Measurements from ENCODE around the gene UBC.
"Not testable (repeated sequence)": the region's sequence is repeated elsewhere in the genome, so short reads cannot be mapped to it uniquely, and the experiment has no call there.

Gene UBC

GRCh38 chr12:124919521-124920352 lies 5.3 kb upstream of the UBC start:
- no peak overlapping the region for H2AK5ac ChIP-seq (ENCODE audit: low read depth, low read length)
- no peak overlapping the region for H3K4ac ChIP-seq (ENCODE audit: low read length)
- no CpG with 5 or more reads among the region's 17 CpGs for WGBS, 2 donors (ENCODE audit: extremely low coverage in 2 of 2, insufficient read length in 2 of 2, insufficient replicate concordance in 1 of 2)
- no peak overlapping the region for H4K8ac ChIP-seq (ENCODE audit: low read depth, low read length)
- H3K4me1 ChIP-seq (ENCODE audit: control insufficient read depth in 2 of 2, insufficient read depth in 1 of 2, low read depth in 1 of 2, low read length in 2 of 2): peaks cover 31% of the 10 kb centered on the region in 2 donors
- no peak overlapping the region for H3K14ac ChIP-seq (ENCODE audit: low read length)
- no peak overlapping the region for H2BK15ac ChIP-seq (ENCODE audit: low read length)
- H2BK12ac ChIP-seq (ENCODE audit: low read length): no peak overlapping the region
- H3K27me3 ChIP-seq (ENCODE audit: control insufficient read depth in 3 of 3, insufficient read depth in 3 of 3, low read depth in 1 of 3, low read length in 3 of 3): no peaks in the 10 kb centered on the region
- H3K36me3 ChIP-seq (replicated peaks in 1 of 2; ENCODE audit: control insufficient read depth in 2 of 2, insufficient read depth in 2 of 2, low read length in 2 of 2): no peaks in the 10 kb centered on the region
- no peaks in the 10 kb centered on the region for H3K79me1 ChIP-seq (ENCODE audit: low read depth, low read length)
- peak overlapping the region; percentile 20 for H3K27ac ChIP-seq (replicated peaks; ENCODE audit: low read length)
- H2BK120ac ChIP-seq (ENCODE audit: low read depth, low read length): no peak overlapping the region
- peak overlapping the region; percentile 54 for H2AFZ ChIP-seq (ENCODE audit: low read length)
- H2BK5ac ChIP-seq (ENCODE audit: low read length): no peak overlapping the region
- H3K23ac ChIP-seq (ENCODE audit: low read depth, low read length, poor library complexity): no peak overlapping the region
- no peaks in the 10 kb centered on the region for H3K9me3 ChIP-seq (replicated peaks in 1 of 2; ENCODE audit: control insufficient read depth in 2 of 2, insufficient read depth in 1 of 2, low read depth in 1 of 2, low read length in 2 of 2)
- no peak for DNase-seq (ENCODE audit: low spot score)
- H3K9ac ChIP-seq (ENCODE audit: low read depth, low read length, poor library complexity): no peak overlapping the region
- no peak overlapping the region for H3K4me3 ChIP-seq (ENCODE audit: low read length in 2 of 2)
- no peak overlapping the region for H3K4me2 ChIP-seq (ENCODE audit: insufficient read depth, low read length, poor library complexity, severe bottlenecking)
- peak overlapping the region; percentile 22 for H3K18ac ChIP-seq (ENCODE audit: low read length)
- no peak overlapping the region for H4K91ac ChIP-seq (ENCODE audit: low read depth, low read length, poor library complexity)

GRCh38 chr12:124918622-124918988 lies 4.2 kb upstream of the UBC start:
- Histone ChIP-seq H2BK15ac (ENCODE audit: low read length) (peak overlapping the region; percentile 51), H2BK5ac (ENCODE audit: low read length) (peak overlapping the region; percentile 70), H3K4me1 (ENCODE audit: control insufficient read depth in 2 of 2, insufficient read depth in 1 of 2, low read depth in 1 of 2, low read length in 2 of 2) (peaks cover 29 to 31% of the 10 kb centered on the region in 2 donors)
- not testable (repeated sequence) for H3K9ac ChIP-seq (ENCODE audit: low read depth, low read length, poor library complexity); H3K14ac ChIP-seq (ENCODE audit: low read length); H3K4me2 ChIP-seq (ENCODE audit: insufficient read depth, low read length, poor library complexity, severe bottlenecking); H3K4me3 ChIP-seq (ENCODE audit: low read length in 2 of 2); H2BK120ac ChIP-seq (ENCODE audit: low read depth, low read length); H3K27me3 ChIP-seq (ENCODE audit: control insufficient read depth in 3 of 3, insufficient read depth in 3 of 3, low read depth in 1 of 3, low read length in 3 of 3); H2BK12ac ChIP-seq (ENCODE audit: low read length); DNase-seq (ENCODE audit: low spot score); H3K36me3 ChIP-seq (replicated peaks in 1 of 2; ENCODE audit: control insufficient read depth in 2 of 2, insufficient read depth in 2 of 2, low read length in 2 of 2); H3K9me3 ChIP-seq (replicated peaks in 1 of 2; ENCODE audit: control insufficient read depth in 2 of 2, insufficient read depth in 1 of 2, low read depth in 1 of 2, low read length in 2 of 2); H3K79me1 ChIP-seq (ENCODE audit: low read depth, low read length); H3K27ac ChIP-seq (replicated peaks; ENCODE audit: low read length); H2AK5ac ChIP-seq (ENCODE audit: low read depth, low read length); H3K4ac ChIP-seq (ENCODE audit: low read length); H4K91ac ChIP-seq (ENCODE audit: low read depth, low read length, poor library complexity); H3K18ac ChIP-seq (ENCODE audit: low read length); H3K23ac ChIP-seq (ENCODE audit: low read depth, low read length, poor library complexity); H4K8ac ChIP-seq (ENCODE audit: low read depth, low read length); H2AFZ ChIP-seq (ENCODE audit: low read length)
- WGBS, 2 donors (ENCODE audit: extremely low coverage in 2 of 2, insufficient read length in 2 of 2, insufficient replicate concordance in 1 of 2): no CpG with 5 or more reads among the region's 3 CpGs

- peaks cover 7% of the 10 kb centered on the region for H3K79me1 ChIP-seq (ENCODE audit: low read depth, low read length)
- H2AFZ ChIP-seq (ENCODE audit: low read length): peak overlapping the region; percentile 17
- peak overlapping the region; percentile 98 for H3K27ac ChIP-seq (replicated peaks; ENCODE audit: low read length)
- H3K9me3 ChIP-seq (replicated peaks in 1 of 2; ENCODE audit: control insufficient read depth in 2 of 2, insufficient read depth in 1 of 2, low read depth in 1 of 2, low read length in 2 of 2): no peaks in the 10 kb centered on the region
- no peak for DNase-seq (ENCODE audit: low spot score)
- no peak overlapping the region for H3K23ac ChIP-seq (ENCODE audit: low read depth, low read length, poor library complexity)
- H3K14ac ChIP-seq (ENCODE audit: low read length): no peak overlapping the region
- H2BK5ac ChIP-seq (ENCODE audit: low read length): peak overlapping the region; percentile 70
- peaks cover 4 to 11% of the 10 kb centered on the region in 2 donors for H3K36me3 ChIP-seq (replicated peaks in 1 of 2; ENCODE audit: control insufficient read depth in 2 of 2, insufficient read depth in 2 of 2, low read length in 2 of 2)
- H2BK15ac ChIP-seq (ENCODE audit: low read length): peak overlapping the region; percentile 51
- no peak overlapping the region for H2BK12ac ChIP-seq (ENCODE audit: low read length)
- no peak overlapping the region for H3K18ac ChIP-seq (ENCODE audit: low read length)
- H3K27me3 ChIP-seq (ENCODE audit: control insufficient read depth in 3 of 3, insufficient read depth in 3 of 3, low read depth in 1 of 3, low read length in 3 of 3): no peaks in the 10 kb centered on the region
- no peak overlapping the region for H3K9ac ChIP-seq (ENCODE audit: low read depth, low read length, poor library complexity)
- H4K8ac ChIP-seq (ENCODE audit: low read depth, low read length): no peak overlapping the region
- peak overlapping the region in 1 of 2 donors; percentile 42 for H3K4me3 ChIP-seq (ENCODE audit: low read length in 2 of 2)
- no peak overlapping the region for H3K4me2 ChIP-seq (ENCODE audit: insufficient read depth, low read length, poor library complexity, severe bottlenecking)
- H3K4me1 ChIP-seq (ENCODE audit: control insufficient read depth in 2 of 2, insufficient read depth in 1 of 2, low read depth in 1 of 2, low read length in 2 of 2): peaks cover 29 to 31% of the 10 kb centered on the region in 2 donors
- no peak overlapping the region for H2BK120ac ChIP-seq (ENCODE audit: low read depth, low read length)
- peak overlapping the region; percentile 43 for H3K4ac ChIP-seq (ENCODE audit: low read length)
- H2AK5ac ChIP-seq (ENCODE audit: low read depth, low read length): no peak overlapping the region
- peak overlapping the region; percentile 26 for H4K91ac ChIP-seq (ENCODE audit: low read depth, low read length, poor library complexity)
- whole genome bisulfite sequencing, 2 donors (ENCODE audit: extremely low coverage in 2 of 2, insufficient read length in 2 of 2, insufficient replicate concordance in 1 of 2): no CpG with 5 or more reads among the region's 12 CpGs
Measured at GRCh38 chr12:124917841-124918621, 3.6 kb upstream of the UBC start.

Measured in neuronal stem cell (in vitro differentiated cells).